ENCODE data around the gene GRB7. TPM values are rescaled to one million over a fixed set of nuclear protein-coding genes. Genes with fewer than 3 reads are reported as not detected.

Gene GRB7
- total RNA-seq, 2 donors from 2014 or later, result 54.6 to 73.9 TPM

DNA sequence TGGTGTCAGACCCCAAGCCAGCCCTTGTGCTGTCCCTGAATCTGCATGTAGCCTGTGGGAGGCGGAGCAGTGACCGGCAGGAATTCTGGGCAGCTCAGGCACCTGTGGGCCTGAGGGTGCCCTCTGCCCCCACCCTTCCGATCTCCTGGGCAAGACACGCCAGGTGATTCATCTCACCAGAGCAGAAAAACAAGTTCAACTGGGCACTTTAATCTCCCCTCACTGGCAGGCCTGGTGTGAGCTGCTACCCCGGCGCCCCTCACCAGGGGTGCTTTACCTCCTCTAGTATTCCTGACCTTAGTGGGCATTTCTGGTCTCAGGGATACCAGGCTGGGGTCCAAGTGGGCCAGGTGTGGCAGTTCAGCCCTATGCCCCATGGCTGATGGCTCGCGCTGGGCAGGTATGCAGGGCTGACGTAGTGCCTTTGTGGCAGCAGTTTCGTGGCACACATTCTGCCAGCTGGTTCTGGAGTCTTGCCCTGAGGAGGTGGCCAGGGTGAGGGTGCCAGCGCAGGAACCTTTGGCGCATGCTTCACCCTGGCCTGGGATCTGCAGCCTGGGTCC is 31.9 kb upstream of the GRB7 start:
- H3K27ac Mint-ChIP-seq, result peak overlapping the region; percentile 84

DNA sequence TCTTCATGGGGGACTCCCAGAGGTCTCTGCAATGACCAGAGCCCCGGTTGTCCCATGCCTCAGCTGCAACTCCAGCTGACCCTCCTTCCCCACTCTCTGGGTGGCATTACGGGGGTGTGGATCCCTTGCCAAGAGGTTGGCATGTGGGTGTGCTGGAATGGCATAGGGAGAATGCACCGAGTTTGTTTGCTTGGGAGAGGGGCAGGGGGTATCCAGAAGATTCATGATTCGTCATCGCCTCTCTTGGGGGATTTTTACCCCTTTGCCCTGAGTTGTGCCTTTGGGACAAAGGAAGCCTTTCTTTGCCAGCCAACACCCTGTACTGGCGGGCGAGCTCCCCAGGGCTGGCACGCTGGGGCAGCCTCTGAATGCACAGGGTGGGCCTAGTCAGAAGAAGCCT is 31.4 kb upstream of the GRB7 start:
- H3K27ac ChIP-seq (ENCODE audit: low read depth, low read length), result no peak overlapping the region
- Mint-ChIP-seq H3K36me3 (ENCODE audit: low read depth) (peaks cover 35% of the 10 kb centered on the region), H3K27ac (no peak overlapping the region), H3K4me1 (peaks cover 43% of the 10 kb centered on the region), H3K9me3 (no peaks in the 10 kb centered on the region), H3K4me3 (no peak overlapping the region), H3K27me3 (ENCODE audit: insufficient read depth) (no peaks in the 10 kb centered on the region)
- no peaks in the 10 kb centered on the region for H3K27me3 ChIP-seq (ENCODE audit: control insufficient read depth, insufficient read depth, low read length, poor library complexity, severe bottlenecking)
- no peak overlapping the region for H3K4me3 ChIP-seq (ENCODE audit: low read length)
- no peak overlapping the region for H3K9ac ChIP-seq (ENCODE audit: extremely low read depth, low read length, poor library complexity, severe bottlenecking)
- TF ChIP-seq, protein P1, sequence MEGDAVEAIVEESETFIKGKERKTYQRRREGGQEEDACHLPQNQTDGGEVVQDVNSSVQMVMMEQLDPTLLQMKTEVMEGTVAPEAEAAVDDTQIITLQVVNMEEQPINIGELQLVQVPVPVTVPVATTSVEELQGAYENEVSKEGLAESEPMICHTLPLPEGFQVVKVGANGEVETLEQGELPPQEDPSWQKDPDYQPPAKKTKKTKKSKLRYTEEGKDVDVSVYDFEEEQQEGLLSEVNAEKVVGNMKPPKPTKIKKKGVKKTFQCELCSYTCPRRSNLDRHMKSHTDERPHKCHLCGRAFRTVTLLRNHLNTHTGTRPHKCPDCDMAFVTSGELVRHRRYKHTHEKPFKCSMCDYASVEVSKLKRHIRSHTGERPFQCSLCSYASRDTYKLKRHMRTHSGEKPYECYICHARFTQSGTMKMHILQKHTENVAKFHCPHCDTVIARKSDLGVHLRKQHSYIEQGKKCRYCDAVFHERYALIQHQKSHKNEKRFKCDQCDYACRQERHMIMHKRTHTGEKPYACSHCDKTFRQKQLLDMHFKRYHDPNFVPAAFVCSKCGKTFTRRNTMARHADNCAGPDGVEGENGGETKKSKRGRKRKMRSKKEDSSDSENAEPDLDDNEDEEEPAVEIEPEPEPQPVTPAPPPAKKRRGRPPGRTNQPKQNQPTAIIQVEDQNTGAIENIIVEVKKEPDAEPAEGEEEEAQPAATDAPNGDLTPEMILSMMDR (conservative IDR thresholded peaks at IDR 0.05), result no peak
- peaks cover 39% of the 10 kb centered on the region for H3K36me3 ChIP-seq (ENCODE audit: control insufficient read depth, insufficient read depth, low read length)
- DNase-seq, result no peak
- no peaks in the 10 kb centered on the region for H3K9me3 ChIP-seq (ENCODE audit: control insufficient read depth, low read length)
- peaks cover 10% of the 10 kb centered on the region for H3K4me1 ChIP-seq (ENCODE audit: control insufficient read depth, insufficient read depth, low read length)
- WGBS, 2 experiments (ENCODE audit: insufficient coverage in 1 of 2, insufficient read length in 1 of 2), result 91 to 100% methylated on average over 3 to 8 of the region's 8 CpGs

More for the DNA sequence above, 31.9 kb upstream of the GRB7 start:
- 88 to 89% methylated on average over 5 to 12 of the region's 12 CpGs for WGBS, 2 experiments (ENCODE audit: insufficient coverage in 1 of 2, insufficient read length in 1 of 2)
- no peak overlapping the region for H3K4me3 ChIP-seq (ENCODE audit: low read length)
- H3K27ac ChIP-seq (ENCODE audit: low read depth, low read length), result no peak overlapping the region
- Mint-ChIP-seq H3K4me1 (peaks cover 49% of the 10 kb centered on the region), H3K36me3 (ENCODE audit: low read depth) (peaks cover 32% of the 10 kb centered on the region), H3K27me3 (ENCODE audit: insufficient read depth) (no peaks in the 10 kb centered on the region), H3K9me3 (no peaks in the 10 kb centered on the region), H3K4me3 (no peak overlapping the region)
- H3K9me3 ChIP-seq (ENCODE audit: control insufficient read depth, low read length), result no peaks in the 10 kb centered on the region
- H3K36me3 ChIP-seq (ENCODE audit: control insufficient read depth, insufficient read depth, low read length), result peaks cover 38% of the 10 kb centered on the region
- H3K9ac ChIP-seq (ENCODE audit: extremely low read depth, low read length, poor library complexity, severe bottlenecking), result no peak overlapping the region
- TF ChIP-seq, protein P1 (conservative IDR thresholded peaks at IDR 0.05), result no peak
- no peaks in the 10 kb centered on the region for H3K27me3 ChIP-seq (ENCODE audit: control insufficient read depth, insufficient read depth, low read length, poor library complexity, severe bottlenecking)
- peak; percentile 76 for DNase-seq
- H3K4me1 ChIP-seq (ENCODE audit: control insufficient read depth, insufficient read depth, low read length), result peaks cover 13% of the 10 kb centered on the region

- DNase-seq, result no peak
- no peaks in the 10 kb centered on the region for H3K27me3 Mint-ChIP-seq (ENCODE audit: insufficient read depth)
- TF ChIP-seq, protein P1 (conservative IDR thresholded peaks at IDR 0.05), result no peak
- H3K9me3 Mint-ChIP-seq, result no peaks in the 10 kb centered on the region
- Histone ChIP-seq H3K9me3 (ENCODE audit: control insufficient read depth, low read length) (no peaks in the 10 kb centered on the region), H3K4me1 (ENCODE audit: control insufficient read depth, insufficient read depth, low read length) (peaks cover 8% of the 10 kb centered on the region), H3K9ac (ENCODE audit: extremely low read depth, low read length, poor library complexity, severe bottlenecking) (no peak overlapping the region), H3K4me3 (ENCODE audit: low read length) (no peak overlapping the region), H3K27ac (ENCODE audit: low read depth, low read length) (no peak overlapping the region), H3K36me3 (ENCODE audit: control insufficient read depth, insufficient read depth, low read length) (peaks cover 44% of the 10 kb centered on the region), H3K27me3 (ENCODE audit: control insufficient read depth, insufficient read depth, low read length, poor library complexity, severe bottlenecking) (no peaks in the 10 kb centered on the region)
- no peak overlapping the region for H3K27ac Mint-ChIP-seq
- no peak overlapping the region for H3K4me3 Mint-ChIP-seq
- H3K36me3 Mint-ChIP-seq (ENCODE audit: low read depth), result peaks cover 40% of the 10 kb centered on the region
- 95 to 100% methylated on average over 2 to 7 of the region's 7 CpGs for WGBS, 2 experiments (ENCODE audit: insufficient coverage in 1 of 2, insufficient read length in 1 of 2)
- H3K4me1 Mint-ChIP-seq, result peaks cover 38% of the 10 kb centered on the region
These were observed 30.8 kb upstream of the GRB7 start for GRCh38 chr17:39706921-39707337.
